Mesodermal cell (in vitro differentiated cells): ENCODE measurements around the gene AAK1. TPM values are rescaled to one million over a fixed set of nuclear protein-coding genes. Genes with fewer than 3 reads are reported as not detected.

Experiments
- H3K27ac ChIP-seq: 2 replicates; pipeline ENCODE4 v1.7.0; 2013; ENCODE audit warnings: mild to moderate bottlenecking, low read depth, low read length, moderate library complexity; ENCODE audit not compliant: severe bottlenecking
- H3K36me3 ChIP-seq: 2 replicates; pipeline ENCODE4 v1.7.1; 2013; ENCODE audit warnings: mild to moderate bottlenecking, low read length, moderate library complexity; ENCODE audit not compliant: control insufficient read depth, insufficient read depth
- H3K4me1 ChIP-seq: one replicate; pipeline ENCODE4 v1.7.1; 2013; ENCODE audit warnings: mild to moderate bottlenecking, low read length; ENCODE audit not compliant: insufficient read depth, control insufficient read depth, poor library complexity, severe bottlenecking
- H3K4me3 ChIP-seq: 2 replicates; pipeline ENCODE4 v1.7.0; 2013; ENCODE audit warnings: low read length, control low read depth, mild to moderate bottlenecking; ENCODE audit not compliant: insufficient read depth, poor library complexity, severe bottlenecking; ENCODE audit errors: extremely low read depth
- H3K9me3 ChIP-seq: 2 replicates; pipeline ENCODE4 v1.7.1; 2013; ENCODE audit warnings: mild to moderate bottlenecking, low read length, moderate library complexity; ENCODE audit not compliant: control insufficient read depth
- WGBS, 2 experiments: methylation state at CpG; one replicate each; pipeline ENCODE4 v1.1.5; 2013; ENCODE audit warnings: missing lambda C conversion rate in 2 of 2; ENCODE audit not compliant: insufficient coverage in 2 of 2; 5-methylcytosine and 5-hydroxymethylcytosine counted together
- polyA plus RNA-seq, 2 experiments: library from polyadenylated mRNA; stranded (reverse); fragments of 50-300 nt; gene quantifications; one replicate each; pipeline ENCODE4 v1.2.3, GENCODE V29; 2013

AAK1 gene
- 35.3 TPM for polyA plus RNA-seq (2013, experiment 1 of 2)
- polyA plus RNA-seq (2013, experiment 2 of 2) = 32.6 TPM

DNA sequence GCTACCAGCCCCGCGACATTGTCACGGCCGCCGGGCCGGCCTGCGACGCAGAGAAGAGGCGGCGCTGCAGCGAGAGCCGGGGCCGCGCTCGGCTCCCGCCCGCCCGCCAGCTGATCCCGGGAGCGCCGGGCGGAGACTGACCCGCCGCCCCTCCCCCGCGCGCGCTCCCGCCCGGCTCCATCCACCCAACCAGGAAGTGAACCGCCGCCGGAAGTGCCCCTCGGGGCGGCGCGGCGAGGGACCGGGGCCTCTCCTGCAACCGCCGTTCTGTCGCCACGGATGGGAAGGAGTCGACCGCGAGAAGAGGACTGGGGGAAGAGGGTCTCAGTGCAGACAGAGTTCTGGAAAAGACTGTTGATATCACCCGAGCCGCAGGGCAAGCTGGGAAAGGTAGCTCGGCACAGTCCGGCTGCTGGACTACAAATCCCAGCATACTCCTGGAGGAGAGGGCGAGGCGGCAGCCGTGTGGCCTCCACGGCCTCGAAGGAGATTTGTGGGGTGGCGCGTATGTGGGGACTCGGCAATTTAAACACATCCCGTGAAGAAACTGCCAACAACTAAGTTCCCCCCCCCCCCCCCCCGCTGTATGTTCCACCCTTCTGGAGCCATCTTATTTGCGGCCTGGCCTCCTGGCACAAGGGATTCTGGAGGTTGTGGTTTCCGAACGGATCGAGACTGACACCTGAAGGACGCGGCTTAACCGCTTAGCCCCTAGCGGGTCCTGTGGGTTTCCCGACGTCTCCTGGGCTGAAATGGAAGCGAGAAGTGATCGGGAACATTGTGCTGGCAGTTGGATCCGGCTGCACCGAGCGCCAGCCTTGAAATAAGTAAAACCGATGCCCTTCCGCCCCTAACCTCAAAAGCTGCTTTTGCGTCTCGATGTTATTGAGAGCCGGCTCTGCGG, at the start of gene AAK1:
AAK1 (minus strand) TSS at position 138 of the 904 bp plus-strand sequence. CDS start 699 bp downstream, outside the sequence.
- no peaks in the 10 kb centered on the region for H3K9me3 ChIP-seq
- H3K4me1 ChIP-seq = peaks cover 25% of the 10 kb centered on the region
- peak within 1 kb of the TSS; percentile 91 for H3K27ac ChIP-seq
- peaks cover 13% of the 10 kb centered on the region for H3K36me3 ChIP-seq
- WGBS, 2 experiments = 0 to 1% methylated on average over 47 to 60 of the region's 81 CpGs
- H3K4me3 ChIP-seq = peak within 1 kb of the TSS; percentile 85

DNA sequence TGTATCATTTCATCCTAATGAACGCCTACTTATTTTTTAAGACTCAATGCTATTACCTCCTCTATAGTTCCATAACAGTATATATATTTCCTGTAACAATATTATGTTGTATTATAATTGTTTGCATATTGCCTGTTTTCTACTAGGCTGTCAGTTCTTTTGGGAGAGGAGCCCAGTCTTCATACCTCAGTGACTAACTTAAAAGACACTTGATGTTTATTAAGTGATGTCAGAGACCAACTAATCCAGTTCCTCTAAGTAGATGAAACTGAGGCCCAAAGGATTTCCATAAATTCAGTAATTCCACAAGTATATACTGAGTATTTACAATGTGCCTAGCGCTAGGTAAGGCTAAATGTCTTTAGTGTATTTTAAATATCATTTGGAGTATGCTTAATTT, 48.9 kb upstream of the AAK1 start:
- no CpG with 5 or more reads among the region's 2 CpGs for WGBS, 2 experiments
- H3K4me3 ChIP-seq = no peak overlapping the region
- no peaks in the 10 kb centered on the region for H3K36me3 ChIP-seq

DNA sequence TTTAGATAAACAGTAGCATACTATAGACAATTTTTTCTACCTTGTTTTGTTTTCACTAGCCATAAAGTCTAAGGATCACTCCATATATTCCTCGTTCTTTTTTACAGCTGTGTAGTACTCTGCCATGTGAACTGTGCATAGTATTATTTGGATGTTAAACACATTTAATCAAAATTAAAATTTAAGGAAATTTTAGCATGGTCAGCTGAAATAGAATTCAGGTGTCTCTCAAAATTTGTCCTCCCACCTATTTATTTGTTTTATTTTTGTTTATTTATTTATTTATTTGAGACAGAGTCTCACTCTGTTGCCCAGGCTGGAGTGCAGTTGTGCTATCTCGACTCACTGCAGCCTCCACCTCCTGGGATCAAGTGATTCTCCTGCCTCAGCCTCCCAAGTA, 46.4 kb upstream of the AAK1 start:
- Histone ChIP-seq H3K4me1 (peaks cover 4% of the 10 kb centered on the region), H3K9me3 (no peaks in the 10 kb centered on the region), H3K4me3 (no peak overlapping the region), H3K27ac (no peak overlapping the region), H3K36me3 (no peaks in the 10 kb centered on the region)
- 100% methylated on average over 1 of the region's 2 CpGs for WGBS, 2 experiments

More for the DNA sequence above, 48.9 kb upstream of the AAK1 start:
- Histone ChIP-seq H3K9me3 (no peaks in the 10 kb centered on the region), H3K27ac (no peak overlapping the region), H3K4me1 (peaks cover 4% of the 10 kb centered on the region)

DNA sequence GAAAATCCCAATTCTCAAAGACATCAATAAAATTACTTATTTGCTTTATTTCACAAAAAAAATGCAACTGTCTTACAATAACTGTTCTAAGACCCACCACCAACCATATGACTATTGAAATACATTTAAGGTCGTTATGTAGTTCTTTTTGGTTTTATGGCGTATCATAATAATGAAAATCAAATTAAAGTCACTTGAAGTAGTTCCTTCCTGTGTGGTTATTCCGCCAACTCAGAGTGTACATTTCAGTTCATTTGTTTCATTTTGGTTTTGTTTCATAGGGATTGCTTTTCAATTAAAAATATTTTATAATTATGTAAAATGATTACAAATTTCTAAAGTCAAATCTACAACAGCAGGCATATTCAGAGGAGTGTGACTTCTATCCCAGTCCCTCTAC, 45.9 kb upstream of the AAK1 start:
- H3K9me3 ChIP-seq = no peaks in the 10 kb centered on the region
- H3K4me3 ChIP-seq = no peak overlapping the region
- 100% methylated on average over 1 of the region's 3 CpGs; no CpG with 5 or more reads in 1 of the 2 experiments for WGBS, 2 experiments
- H3K4me1 ChIP-seq = peaks cover 4% of the 10 kb centered on the region
- H3K36me3 ChIP-seq = no peaks in the 10 kb centered on the region
- H3K27ac ChIP-seq = no peak overlapping the region

DNA sequence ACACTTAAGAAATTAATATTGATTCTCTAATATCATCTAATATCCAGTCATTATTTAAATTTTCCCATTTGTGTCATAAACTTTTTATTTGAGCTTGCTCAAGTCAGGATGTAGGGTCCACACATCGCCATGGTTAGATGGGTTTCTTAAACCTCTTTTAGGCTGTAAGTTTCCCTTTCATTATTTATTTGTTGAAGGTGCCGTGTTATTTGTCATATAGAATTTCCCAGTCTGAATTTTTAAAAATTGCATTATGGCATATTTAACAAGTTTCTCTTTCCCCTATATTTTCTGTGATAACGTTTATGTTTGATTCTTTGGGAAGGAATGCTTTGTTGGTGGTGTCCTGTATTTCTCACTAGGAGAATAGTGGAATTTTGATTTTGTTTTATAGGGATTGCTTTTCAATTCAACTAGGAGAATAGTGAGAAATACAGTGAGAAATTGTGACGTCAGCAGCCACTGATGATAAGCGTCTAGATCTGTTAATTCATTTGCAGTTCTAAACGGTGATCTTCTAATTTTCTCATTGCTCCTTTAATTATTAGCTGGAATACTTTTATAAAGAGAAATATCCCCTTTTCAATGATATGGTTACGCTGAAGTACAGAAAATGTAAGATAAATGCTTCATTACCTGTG, 44.6 kb upstream of the AAK1 start:
- no peaks in the 10 kb centered on the region for H3K9me3 ChIP-seq
- no peaks in the 10 kb centered on the region for H3K36me3 ChIP-seq
- no peak overlapping the region for H3K4me3 ChIP-seq
- WGBS, 2 experiments = 80 to 100% methylated on average over 1 to 2 of the region's 7 CpGs
- peaks cover 10% of the 10 kb centered on the region for H3K4me1 ChIP-seq
- no peak overlapping the region for H3K27ac ChIP-seq

DNA sequence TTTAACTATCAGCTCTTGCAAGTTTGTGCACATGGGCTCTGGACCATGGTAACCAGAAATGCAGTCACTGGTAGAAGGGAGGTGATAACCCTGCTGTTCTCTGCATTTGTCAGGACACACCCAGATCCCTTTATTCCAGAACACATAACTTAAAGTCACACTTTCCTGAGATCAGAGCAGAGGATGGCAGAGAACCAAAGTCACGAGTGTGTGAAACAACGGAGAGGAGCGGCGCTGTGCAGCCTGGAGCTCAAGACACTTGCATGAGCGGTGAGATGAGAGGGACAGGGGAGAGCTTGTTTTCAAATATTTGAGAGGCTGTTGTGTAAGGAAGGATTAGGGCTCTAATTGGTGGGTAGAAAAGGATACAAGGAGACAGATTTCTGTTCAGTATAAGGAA, 43.3 kb upstream of the AAK1 start:
- WGBS, 2 experiments = 92 to 96% methylated on average over 5 of the region's 5 CpGs

GRCh38 chr2:69685321-69686048, 41.9 kb upstream of the AAK1 start:
- peaks cover 8% of the 10 kb centered on the region for H3K4me1 ChIP-seq
- no peak overlapping the region for H3K4me3 ChIP-seq
- WGBS, 2 experiments = 96 to 99% methylated on average over 4 of the region's 5 CpGs
- no peak overlapping the region for H3K27ac ChIP-seq
- H3K9me3 ChIP-seq = no peaks in the 10 kb centered on the region
- no peaks in the 10 kb centered on the region for H3K36me3 ChIP-seq

More for the DNA sequence above, 43.3 kb upstream of the AAK1 start:
- peaks cover 8% of the 10 kb centered on the region for H3K4me1 ChIP-seq
- H3K4me3 ChIP-seq = no peak overlapping the region
- H3K27ac ChIP-seq = no peak overlapping the region
- no peaks in the 10 kb centered on the region for H3K9me3 ChIP-seq
- H3K36me3 ChIP-seq = no peaks in the 10 kb centered on the region

DNA sequence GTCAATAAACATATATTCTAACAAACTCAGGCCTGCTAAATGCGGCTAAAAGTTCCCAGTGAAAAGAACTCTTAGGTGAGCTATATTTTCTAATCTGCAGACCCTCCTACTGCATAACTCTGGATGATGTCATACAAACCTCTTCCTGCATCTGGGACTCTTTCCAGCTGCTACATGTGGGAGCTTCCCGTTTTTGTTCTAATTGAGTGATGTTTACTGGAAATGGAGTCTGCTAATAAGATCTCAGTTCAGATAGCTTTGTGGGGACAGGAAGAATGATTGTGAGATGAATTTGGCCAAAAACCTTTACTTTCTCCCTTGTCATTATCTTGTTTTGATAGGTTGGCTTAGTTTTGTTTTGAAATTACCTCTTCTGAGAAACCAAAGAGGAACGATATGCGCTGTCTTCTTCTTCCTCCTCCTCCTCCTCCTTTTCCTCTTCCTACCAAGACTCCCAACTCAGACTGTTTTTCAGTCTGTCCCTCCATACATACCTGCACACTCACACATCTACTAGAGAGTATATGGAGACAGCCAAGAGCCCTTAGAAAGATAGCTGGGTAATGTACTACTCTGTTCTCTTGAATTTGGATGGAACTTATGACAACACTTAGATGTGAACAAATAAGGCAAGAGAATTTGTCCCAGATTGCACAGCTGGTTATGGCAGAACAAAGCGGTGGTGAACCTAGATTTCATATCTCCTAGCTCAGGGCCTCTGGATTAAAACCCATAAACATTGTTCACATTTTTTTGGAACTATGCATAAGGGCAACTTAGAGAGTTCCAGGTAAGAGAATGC, 39.8 kb upstream of the AAK1 start:
- Histone ChIP-seq H3K9me3 (no peaks in the 10 kb centered on the region), H3K36me3 (no peaks in the 10 kb centered on the region), H3K27ac (peak overlapping the region; percentile 86), H3K4me1 (peaks cover 8% of the 10 kb centered on the region), H3K4me3 (no peak overlapping the region)
- WGBS, 2 experiments = 80 to 100% methylated on average over 1 to 2 of the region's 5 CpGs

DNA sequence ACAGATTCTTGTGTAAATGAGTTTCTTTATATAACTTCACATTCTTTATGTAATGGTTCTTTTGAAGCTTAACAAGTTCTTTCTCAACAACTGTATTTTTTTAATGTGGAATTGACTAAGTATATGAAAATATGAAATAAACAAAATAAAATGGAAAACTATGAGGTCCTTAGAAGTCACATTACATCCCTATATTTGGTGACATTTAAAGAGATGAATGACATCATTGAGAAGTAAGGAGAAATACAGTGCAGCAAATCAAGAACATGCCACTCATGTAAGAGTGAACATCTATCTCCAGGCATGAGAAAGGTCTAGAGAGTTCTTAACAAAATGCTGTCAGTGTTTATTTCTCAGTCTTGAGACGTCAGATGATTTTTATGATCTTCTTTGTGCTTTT, 39.0 kb upstream of the AAK1 start:
- Histone ChIP-seq H3K9me3 (no peaks in the 10 kb centered on the region), H3K4me1 (peaks cover 8% of the 10 kb centered on the region), H3K36me3 (no peaks in the 10 kb centered on the region), H3K4me3 (no peak overlapping the region), H3K27ac (peak overlapping the region; percentile 86)
- no CpG with 5 or more reads among the region's 1 CpG for WGBS, 2 experiments
